HepG2 (cell line): ENCODE results near the gene GCHFR. TPM values are rescaled to one million over a fixed set of nuclear protein-coding genes. Genes with fewer than 3 reads are reported as not detected.

Source experiments
- BCL6 ChIP-seq: IDR thresholded peaks from 2 replicates; pipeline ENCODE4 v1.6.1; 2016; ENCODE audit warnings: missing genetic modification reagents, missing compliant biosample characterization
- EZH2 ChIP-seq: conservative IDR thresholded peaks from 2 replicates; pipeline ENCODE4 v1.6.1; 2012; ENCODE audit warnings: mild to moderate bottlenecking, low read depth, low read length, moderate library complexity
- GABPB1 ChIP-seq: IDR thresholded peaks from 2 replicates; pipeline ENCODE4 v1.6.1; 2016; ENCODE audit warnings: mild to moderate bottlenecking, missing genetic modification reagents, moderate library complexity, missing compliant biosample characterization
- KDM5B ChIP-seq: sonication (generic); formaldehyde crosslinking; IDR thresholded peaks from 2 replicates; pipeline ENCODE4 v1.4.0; 2020; ENCODE audit warnings: missing genetic modification reagents, mild to moderate bottlenecking, borderline replicate concordance
- KLF12 ChIP-seq: sonication (generic); formaldehyde crosslinking; IDR thresholded peaks from 2 replicates; pipeline ENCODE4 v1.4.0; 2020; ENCODE audit warnings: missing genetic modification reagents, borderline replicate concordance
- MIXL1 ChIP-seq: IDR thresholded peaks from 2 replicates; pipeline ENCODE4 v1.6.1; 2016
- NFKB2 ChIP-seq: sonication (generic); formaldehyde crosslinking; IDR thresholded peaks from 2 replicates; pipeline ENCODE4 v1.4.0; 2020; ENCODE audit warnings: missing genetic modification reagents, borderline replicate concordance
- NFRKB ChIP-seq: fragments of 450-650 bp; IDR thresholded peaks from 2 replicates; pipeline ENCODE4 v1.6.1; 2017
- NFYB ChIP-seq: sonication (generic); formaldehyde crosslinking; IDR thresholded peaks from 2 replicates; pipeline ENCODE4 v1.4.0; 2020; ENCODE audit warnings: missing genetic modification reagents
- NFYC ChIP-seq: IDR thresholded peaks from 2 replicates; pipeline ENCODE4 v1.6.1; 2016; ENCODE audit warnings: missing genetic modification reagents, missing compliant biosample characterization
- PHF20 ChIP-seq: sonication (generic); formaldehyde crosslinking; IDR thresholded peaks from 2 replicates; pipeline ENCODE4 v1.5.0; 2020; ENCODE audit warnings: mild to moderate bottlenecking, missing genetic modification reagents
- PPARG ChIP-seq: conservative IDR thresholded peaks from 2 replicates; pipeline ENCODE4 v1.6.1; 2016; ENCODE audit warnings: missing biosample characterization, missing genetic modification reagents
- RBM39 ChIP-seq: fragments of 200-400 bp; formaldehyde crosslinking; IDR thresholded peaks from one replicate; pipeline ENCODE4 v1.6.1; 2018; ENCODE audit warnings: antibody characterized with exemption, mild to moderate bottlenecking, low read depth, low read length; ENCODE audit not compliant: poor library complexity, severe bottlenecking
- TAF1 ChIP-seq: sonication (generic); formaldehyde crosslinking; IDR thresholded peaks from 2 replicates; pipeline ENCODE4 v1.4.0; 2020; ENCODE audit warnings: missing genetic modification reagents
- ZFP82 ChIP-seq: sonication (generic); formaldehyde crosslinking; IDR thresholded peaks from 2 replicates; pipeline ENCODE4 v1.5.1; 2020; ENCODE audit warnings: mild to moderate bottlenecking, missing genetic modification reagents, borderline replicate concordance
- ZFYVE20 ChIP-seq: sonication (generic); formaldehyde crosslinking; IDR thresholded peaks from 2 replicates; pipeline ENCODE4 v1.8.0; 2023; ENCODE audit warnings: low read depth, mild to moderate bottlenecking, moderate library complexity, missing genetic modification reagents, borderline replicate concordance
- ZNF232 ChIP-seq: sonication (generic); formaldehyde crosslinking; IDR thresholded peaks from 2 replicates; pipeline ENCODE4 v1.4.0; 2020; ENCODE audit warnings: missing genetic modification reagents, borderline replicate concordance
- ZNF264 ChIP-seq: sonication (generic); formaldehyde crosslinking; IDR thresholded peaks from 2 replicates; pipeline ENCODE4 v1.4.0; 2020; ENCODE audit warnings: missing genetic modification reagents
- ZNF468 ChIP-seq: sonication (generic); formaldehyde crosslinking; IDR thresholded peaks from 2 replicates; pipeline ENCODE4 v1.8.0; 2022; ENCODE audit warnings: mild to moderate bottlenecking, moderate library complexity, missing genetic modification reagents
- ZNF883 ChIP-seq: sonication (generic); formaldehyde crosslinking; IDR thresholded peaks from 2 replicates; pipeline ENCODE4 v1.5.1; 2020; ENCODE audit warnings: mild to moderate bottlenecking, missing genetic modification reagents; ENCODE audit errors: not compliant biosample characterization
- polyA plus RNA-seq, 8 experiments: library from polyadenylated mRNA; depleted of rRNA in 3 of 8; stranded (reverse) in 7 of 8; unstranded in 1 of 8; fragments of >200 nt; fragmentation: Illumina TruSeq in 4 of 8; extraction: Trizol in 4 of 8; gene quantifications; 2 replicates each; pipeline versions ENCODE4 v1.2.1 to v1.2.3, GENCODE V29; 2011 to 2016; ENCODE audit warnings: low read depth in 4 of 8, missing spikeins in 1 of 8, mixed read lengths in 1 of 8; ENCODE audit not compliant: insufficient read depth in 1 of 8
- total RNA-seq, 5 experiments: library from RNA; depleted of rRNA; stranded (reverse); fragments of >200 nt; fragmentation: Illumina TruSeq; extraction: Trizol; gene quantifications; 2 replicates each; pipeline ENCODE4 v1.2.3, GENCODE V29; 2016; ENCODE audit warnings: low read depth in 1 of 5
- TF ChIP-seq, protein P1 (sequence below): sonication (generic); formaldehyde crosslinking; IDR thresholded peaks from 2 replicates; pipeline ENCODE4 v1.5.0; 2020; ENCODE audit warnings: missing genetic modification reagents
- TF ChIP-seq, protein P2 (sequence below): IDR thresholded peaks from 2 replicates; pipeline ENCODE4 v1.6.1; 2016; ENCODE audit warnings: mild to moderate bottlenecking, missing biosample characterization, missing genetic modification reagents
- TF ChIP-seq, protein P3 (sequence below): conservative IDR thresholded peaks from 2 replicates; pipeline ENCODE4 v1.6.1; 2018; ENCODE audit warnings: missing genetic modification reagents
- TF ChIP-seq, protein P4 (sequence below): IDR thresholded peaks from 2 replicates; pipeline ENCODE4 v1.6.1; 2016; ENCODE audit warnings: control low read depth
- TF ChIP-seq, protein P5 (sequence below): sonication (generic); formaldehyde crosslinking; IDR thresholded peaks from 2 replicates; pipeline ENCODE4 v1.4.0; 2020; ENCODE audit warnings: missing genetic modification reagents

GCHFR gene
- total and polyA plus RNA-seq, 2 of the 13 experiments (the other 11 are each of a cell fraction or from before 2014, with no cell fraction given): 51.5 to 92.4 TPM

DNA sequence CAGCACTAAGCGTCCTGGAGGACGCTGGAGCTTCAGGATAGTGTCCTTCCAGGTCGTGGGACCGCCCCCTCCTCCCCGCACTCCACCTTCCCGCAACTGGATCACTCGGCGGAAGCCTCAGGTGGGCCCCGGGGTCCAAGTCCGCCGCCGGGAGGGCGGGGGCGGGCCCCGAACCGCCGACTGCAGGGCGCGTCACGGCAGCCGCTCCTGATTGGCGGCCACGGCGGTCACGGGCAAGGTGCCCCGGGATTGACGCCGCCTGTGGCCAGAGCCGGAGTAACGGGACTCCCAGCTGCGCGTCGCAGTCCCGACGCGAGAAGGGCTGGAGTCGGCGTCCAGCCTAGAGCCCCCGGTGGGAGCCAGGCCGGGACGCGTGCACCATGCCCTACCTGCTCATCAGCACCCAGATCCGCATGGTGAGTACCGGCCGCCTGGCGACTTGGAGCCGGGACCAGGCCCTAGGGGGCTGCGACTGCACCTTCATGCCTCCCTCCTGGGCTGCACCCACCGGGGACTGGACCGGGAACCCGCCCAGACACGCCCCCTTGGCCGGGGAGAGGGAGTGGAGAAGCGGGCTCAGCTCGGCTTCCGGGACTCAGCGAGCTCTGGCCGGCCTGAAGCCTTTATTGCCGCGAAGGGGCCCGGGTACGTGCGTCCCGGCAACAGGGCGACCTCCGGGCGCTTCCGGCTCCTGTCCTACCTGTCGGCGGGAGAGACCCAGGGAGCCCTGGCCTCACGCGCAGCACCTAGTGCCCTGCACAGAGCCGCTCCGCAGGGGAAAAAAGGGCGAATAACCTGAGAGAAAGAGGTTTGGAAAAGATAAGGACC lies at the start of gene GCHFR (continued):
- TF ChIP-seq, protein P1, sequence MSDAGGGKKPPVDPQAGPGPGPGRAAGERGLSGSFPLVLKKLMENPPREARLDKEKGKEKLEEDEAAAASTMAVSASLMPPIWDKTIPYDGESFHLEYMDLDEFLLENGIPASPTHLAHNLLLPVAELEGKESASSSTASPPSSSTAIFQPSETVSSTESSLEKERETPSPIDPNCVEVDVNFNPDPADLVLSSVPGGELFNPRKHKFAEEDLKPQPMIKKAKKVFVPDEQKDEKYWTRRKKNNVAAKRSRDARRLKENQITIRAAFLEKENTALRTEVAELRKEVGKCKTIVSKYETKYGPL (CRISPR knock-in tag): no peak; the same call in 1 of the 2 replicates
- TF ChIP-seq ZFP82 (no peak), MIXL1 (CRISPR knock-in tag) (peak; percentile 12; the same call in 1 of the 2 replicates), NFYB (peak; percentile 88), BCL6 (CRISPR knock-in tag) (no peak), GABPB1 (CRISPR knock-in tag) (peak; percentile 81; the same call in 1 of the 2 replicates), NFRKB (no peak), PPARG (CRISPR knock-in tag) (no peak), ZNF883 (peak; percentile 55), ZNF232 (CRISPR knock-in tag) (no peak), KDM5B (peak; percentile 84), EZH2 (no peak), KLF12 (CRISPR knock-in tag) (no peak), NFKB2 (CRISPR knock-in tag) (peak; percentile 53; the same call in 1 of the 2 replicates), RBM39 (no peak), TAF1 (CRISPR knock-in tag) (peak; percentile 83; the same call in 1 of the 2 replicates), ZNF468 (peak; percentile 85; the same call in 1 of the 2 replicates), ZNF264 (CRISPR knock-in tag) (no peak), PHF20 (CRISPR knock-in tag) (peak; percentile 73; the same call in 1 of the 2 replicates), ZFYVE20 (CRISPR knock-in tag) (no peak), NFYC (CRISPR knock-in tag) (peak; percentile 80)
- TF ChIP-seq, protein P2, sequence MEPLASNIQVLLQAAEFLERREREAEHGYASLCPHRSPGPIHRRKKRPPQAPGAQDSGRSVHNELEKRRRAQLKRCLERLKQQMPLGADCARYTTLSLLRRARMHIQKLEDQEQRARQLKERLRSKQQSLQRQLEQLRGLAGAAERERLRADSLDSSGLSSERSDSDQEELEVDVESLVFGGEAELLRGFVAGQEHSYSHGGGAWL: peak; percentile 98
- TF ChIP-seq, protein P3, sequence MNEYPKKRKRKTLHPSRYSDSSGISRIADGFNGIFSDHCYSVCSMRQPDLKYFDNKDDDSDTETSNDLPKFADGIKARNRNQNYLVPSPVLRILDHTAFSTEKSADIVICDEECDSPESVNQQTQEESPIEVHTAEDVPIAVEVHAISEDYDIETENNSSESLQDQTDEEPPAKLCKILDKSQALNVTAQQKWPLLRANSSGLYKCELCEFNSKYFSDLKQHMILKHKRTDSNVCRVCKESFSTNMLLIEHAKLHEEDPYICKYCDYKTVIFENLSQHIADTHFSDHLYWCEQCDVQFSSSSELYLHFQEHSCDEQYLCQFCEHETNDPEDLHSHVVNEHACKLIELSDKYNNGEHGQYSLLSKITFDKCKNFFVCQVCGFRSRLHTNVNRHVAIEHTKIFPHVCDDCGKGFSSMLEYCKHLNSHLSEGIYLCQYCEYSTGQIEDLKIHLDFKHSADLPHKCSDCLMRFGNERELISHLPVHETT (CRISPR knock-in tag): peak; percentile 92
- TF ChIP-seq, protein P4, sequence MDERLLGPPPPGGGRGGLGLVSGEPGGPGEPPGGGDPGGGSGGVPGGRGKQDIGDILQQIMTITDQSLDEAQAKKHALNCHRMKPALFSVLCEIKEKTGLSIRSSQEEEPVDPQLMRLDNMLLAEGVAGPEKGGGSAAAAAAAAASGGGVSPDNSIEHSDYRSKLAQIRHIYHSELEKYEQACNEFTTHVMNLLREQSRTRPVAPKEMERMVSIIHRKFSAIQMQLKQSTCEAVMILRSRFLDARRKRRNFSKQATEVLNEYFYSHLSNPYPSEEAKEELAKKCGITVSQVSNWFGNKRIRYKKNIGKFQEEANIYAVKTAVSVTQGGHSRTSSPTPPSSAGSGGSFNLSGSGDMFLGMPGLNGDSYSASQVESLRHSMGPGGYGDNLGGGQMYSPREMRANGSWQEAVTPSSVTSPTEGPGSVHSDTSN (CRISPR knock-in tag): peak; percentile 47; the same call in 1 of the 2 replicates
- TF ChIP-seq, protein P5, sequence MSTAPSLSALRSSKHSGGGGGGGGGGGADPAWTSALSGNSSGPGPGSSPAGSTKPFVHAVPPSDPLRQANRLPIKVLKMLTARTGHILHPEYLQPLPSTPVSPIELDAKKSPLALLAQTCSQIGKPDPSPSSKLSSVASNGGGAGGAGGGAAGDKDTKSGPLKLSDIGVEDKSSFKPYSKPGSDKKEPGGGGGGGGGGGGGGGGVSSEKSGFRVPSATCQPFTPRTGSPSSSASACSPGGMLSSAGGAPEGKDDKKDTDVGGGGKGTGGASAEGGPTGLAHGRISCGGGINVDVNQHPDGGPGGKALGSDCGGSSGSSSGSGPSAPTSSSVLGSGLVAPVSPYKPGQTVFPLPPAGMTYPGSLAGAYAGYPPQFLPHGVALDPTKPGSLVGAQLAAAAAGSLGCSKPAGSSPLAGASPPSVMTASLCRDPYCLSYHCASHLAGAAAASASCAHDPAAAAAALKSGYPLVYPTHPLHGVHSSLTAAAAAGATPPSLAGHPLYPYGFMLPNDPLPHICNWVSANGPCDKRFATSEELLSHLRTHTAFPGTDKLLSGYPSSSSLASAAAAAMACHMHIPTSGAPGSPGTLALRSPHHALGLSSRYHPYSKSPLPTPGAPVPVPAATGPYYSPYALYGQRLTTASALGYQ: no peak
